ENCODE results near the gene PLPP2. TPM values are rescaled to one million over a fixed set of nuclear protein-coding genes. Genes with fewer than 3 reads are reported as not detected.

Gene PLPP2
- 15.3 and 32.1 TPM in 2 replicates for total RNA-seq

DNA sequence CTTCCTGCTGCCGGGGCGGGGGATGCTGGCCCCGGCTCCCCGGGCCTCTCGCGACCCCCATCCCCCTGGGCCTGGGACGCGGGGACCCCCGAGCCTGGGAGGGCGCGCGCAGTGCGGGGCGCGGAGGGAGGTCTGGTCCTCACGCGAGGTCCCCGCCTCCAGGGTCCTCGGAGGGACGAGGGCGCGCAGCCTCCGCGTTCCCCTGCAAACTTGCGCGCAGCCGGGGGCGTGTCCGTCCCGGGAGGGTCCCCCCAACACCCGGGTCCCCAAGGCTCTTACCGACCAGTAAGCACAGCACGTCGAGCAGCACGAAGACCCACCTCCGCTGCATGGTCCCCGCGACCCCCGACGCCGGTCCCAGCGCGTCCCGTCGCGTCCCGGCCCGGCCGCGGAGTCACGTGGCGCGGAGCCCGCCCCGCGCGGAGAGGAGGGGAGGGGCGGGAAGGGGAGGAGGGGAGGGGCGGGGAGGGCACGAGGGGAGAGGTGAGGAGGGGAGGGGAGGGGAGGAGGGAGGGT, at the start of gene PLPP2:
Gene PLPP2 (minus strand): TSS at position 398 of the 516 bp plus-strand sequence. CDS start 67 bp downstream, at position 331.

Other genes starting within 250 kb of the PLPP2 start
- gene OR4F17, start 184.3 kb downstream of the PLPP2 start, total RNA-seq = not detected in 2 replicates
- gene MIER2, start 53.4 kb upstream of the PLPP2 start, total RNA-seq = 15.1 and 20.2 TPM in 2 replicates
- under 0.01 TPM in 1 of 2 replicates, not detected in the other for gene C2CD4C, start 117.7 kb upstream of the PLPP2 start, total RNA-seq
- gene SHC2, start 169.6 kb upstream of the PLPP2 start, total RNA-seq = 0.16 and 3.4 TPM in 2 replicates
- 0.13 and 0.16 TPM in 2 replicates for gene MADCAM1, start 205.1 kb upstream of the PLPP2 start, total RNA-seq
- gene TPGS1, start 216.1 kb upstream of the PLPP2 start, total RNA-seq = 23.3 and 64.3 TPM in 2 replicates
- gene CDC34, start 240.4 kb upstream of the PLPP2 start, total RNA-seq = 104 and 108 TPM in 2 replicates